GM19438 (cell line): ENCODE results near the gene ITGA11.
"Not testable (repeated sequence)": the region's sequence is repeated elsewhere in the genome, so short reads cannot be mapped to it uniquely, and the experiment has no call there.

Experiments
- ATAC-seq: cut with Tn5 transposase; IDR thresholded peaks from one replicate; pipeline ENCODE4 v1.9.1; 2021; ENCODE audit warnings: low read depth; ENCODE audit not compliant: unreplicated experiment

Gene ITGA11

GRCh38 chr15:68399096-68400065, 32.6 kb downstream of the ITGA11 start:
- no peak for ATAC-seq

DNA sequence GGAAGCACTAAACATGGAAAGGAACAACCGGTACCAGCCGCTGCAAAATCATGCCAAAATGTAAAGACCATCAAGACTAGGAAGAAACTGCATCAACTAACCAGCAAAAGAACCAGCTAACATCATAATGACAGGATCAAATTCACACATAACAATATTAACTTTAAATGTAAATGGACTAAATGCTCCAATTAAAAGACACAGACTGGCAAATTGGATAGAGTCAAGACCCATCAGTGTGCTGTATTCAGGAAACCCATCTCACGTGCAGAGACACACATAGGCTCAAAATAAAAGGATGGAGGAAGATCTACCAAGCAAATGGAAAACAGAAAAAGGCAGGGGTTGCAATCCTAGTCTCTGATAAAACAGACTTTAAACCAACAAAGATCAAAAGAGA, 34.0 kb downstream of the ITGA11 start:
- not testable (repeated sequence) for ATAC-seq

DNA sequence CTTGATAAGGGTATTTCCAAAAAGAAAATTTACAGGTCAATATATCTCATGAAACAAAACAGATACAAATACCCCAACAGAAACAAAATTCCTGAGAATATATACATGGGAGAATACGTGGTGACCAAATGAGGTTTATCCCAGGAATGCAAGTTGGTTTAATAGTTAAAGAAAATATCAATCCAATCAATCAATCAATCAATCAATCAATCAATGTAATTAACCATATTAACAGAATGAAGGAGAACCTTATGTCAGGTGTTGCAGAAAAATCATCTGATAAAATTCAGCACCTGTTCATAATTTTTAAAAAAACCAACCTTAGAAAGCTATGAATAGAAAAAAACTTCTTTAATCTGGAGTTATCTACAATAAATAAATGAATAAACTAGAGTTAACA, 35.9 kb downstream of the ITGA11 start:
- ATAC-seq: no peak

DNA sequence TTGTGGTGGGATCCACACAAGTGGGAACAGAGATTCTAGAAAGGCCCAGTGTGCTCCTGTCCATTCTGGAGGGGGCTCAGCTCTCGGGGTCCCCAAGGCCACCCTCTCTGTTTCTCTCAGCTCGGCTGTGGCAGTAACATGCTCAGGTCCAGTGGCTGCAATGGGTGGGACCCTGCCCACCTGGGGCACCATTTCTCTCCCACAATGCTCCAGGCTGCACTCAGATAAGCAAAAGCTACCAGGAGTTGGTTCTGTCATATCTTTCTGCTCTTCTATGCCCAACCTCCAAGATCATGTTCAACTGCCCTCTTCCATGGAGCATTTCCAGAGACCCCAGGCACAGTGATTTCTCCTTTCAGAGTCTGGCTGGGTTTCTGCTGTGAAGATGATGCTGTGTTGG, 40.8 kb downstream of the ITGA11 start:
- no peak for ATAC-seq

- ATAC-seq: no peak
Observed at GRCh38 chr15:68389936-68390817, 41.8 kb downstream of the ITGA11 start.

DNA sequence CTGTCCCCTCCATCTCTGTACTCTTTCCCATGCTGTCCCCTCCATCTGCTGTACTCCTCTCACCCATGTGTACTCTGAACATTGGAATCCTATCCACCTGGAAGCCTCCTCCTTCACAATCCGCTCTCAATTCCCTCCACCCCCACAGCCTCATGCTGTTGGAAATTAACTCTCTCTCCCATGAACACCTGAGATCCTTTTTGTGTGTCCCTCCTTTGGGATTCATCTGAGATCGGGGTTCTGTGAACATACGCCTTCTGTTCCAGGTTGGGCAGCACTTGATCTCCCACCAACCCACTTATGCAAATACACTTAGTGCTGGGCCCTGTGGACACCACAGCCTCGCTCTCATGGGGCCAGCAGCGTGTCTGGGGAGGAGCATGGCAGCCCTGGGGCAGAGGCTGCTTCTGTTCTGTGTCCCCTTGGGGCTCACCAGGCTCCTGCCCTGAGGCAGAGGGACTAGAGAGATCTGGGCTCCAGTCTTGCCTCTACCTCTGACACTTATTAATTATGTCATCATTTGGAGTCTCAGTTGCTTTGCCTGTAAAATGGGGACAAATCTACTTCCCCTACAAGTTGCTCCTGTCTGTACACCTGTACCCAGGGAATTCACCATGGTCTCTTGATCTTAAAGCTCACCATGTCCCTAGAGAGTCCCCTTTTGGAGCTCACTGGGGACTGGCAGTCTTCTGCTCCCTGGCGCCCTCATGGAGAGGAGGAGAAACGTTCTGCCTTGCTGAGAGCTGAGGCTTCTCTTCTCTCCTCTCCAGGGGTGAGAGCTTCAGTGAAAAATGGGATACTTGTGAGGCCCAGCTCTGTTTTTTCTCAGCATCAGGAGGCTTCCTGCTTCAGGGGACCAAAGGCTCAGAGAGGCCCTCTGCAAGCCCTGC, 42.7 kb downstream of the ITGA11 start:
- ATAC-seq: no peak

- ATAC-seq: no peak
Observed at GRCh38 chr15:68387381-68388143, 44.4 kb downstream of the ITGA11 start.

DNA sequence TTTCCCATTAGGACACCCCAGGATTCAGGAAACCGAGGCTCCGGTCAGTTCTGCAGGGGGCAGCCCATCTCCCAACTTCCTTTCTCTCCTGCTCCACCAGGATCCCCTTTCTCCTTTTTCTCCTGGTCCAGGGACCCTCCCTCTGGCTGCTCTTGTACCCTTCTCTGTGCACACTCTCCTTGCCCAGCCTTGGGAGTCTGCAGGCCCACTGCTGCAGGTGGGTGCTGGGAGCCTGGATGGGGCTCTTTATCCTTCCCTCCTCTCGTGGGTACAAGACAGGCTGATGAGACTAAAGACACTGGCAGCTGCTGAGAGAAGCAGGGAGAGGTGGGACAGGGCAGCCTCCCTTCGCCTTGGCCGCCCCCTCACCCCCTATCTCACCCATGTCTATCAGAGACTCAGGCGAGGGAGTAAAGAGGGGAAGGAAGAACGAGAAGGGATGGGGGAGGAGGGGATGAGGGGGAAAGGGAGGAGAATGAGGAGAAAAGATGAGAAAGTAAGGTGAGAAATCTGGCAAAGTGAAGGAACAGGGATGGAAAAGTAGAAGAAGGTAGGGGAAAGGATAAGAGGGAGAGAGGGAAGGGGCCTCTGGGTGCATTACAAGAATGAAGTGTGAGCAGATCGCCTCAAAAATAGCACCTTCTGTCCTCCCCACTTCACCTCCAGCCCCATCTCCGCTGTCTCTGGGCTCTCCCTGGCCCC, 45.2 kb downstream of the ITGA11 start:
- ATAC-seq: no peak

GRCh38 chr15:68385671-68386586, 46.0 kb downstream of the ITGA11 start:
- no peak for ATAC-seq

DNA sequence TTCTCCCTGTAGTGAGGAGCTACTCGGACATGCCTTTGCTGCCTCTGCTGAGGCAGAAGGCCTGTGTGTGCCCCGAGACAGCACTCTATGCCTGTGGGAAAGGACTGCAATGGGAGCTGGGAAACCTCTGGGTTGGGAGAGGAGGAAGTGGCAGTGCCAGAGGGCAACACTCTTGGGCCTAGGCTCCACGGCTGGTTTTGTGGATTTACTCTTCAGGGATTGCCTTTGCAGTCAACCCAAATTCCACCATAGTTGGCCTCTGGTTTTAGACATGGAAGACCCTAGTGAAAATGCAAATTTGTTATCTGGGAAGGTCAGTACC, 46.8 kb downstream of the ITGA11 start:
- ATAC-seq: no peak

GRCh38 chr15:68384451-68385239, 47.3 kb downstream of the ITGA11 start:
- no peak for ATAC-seq

DNA sequence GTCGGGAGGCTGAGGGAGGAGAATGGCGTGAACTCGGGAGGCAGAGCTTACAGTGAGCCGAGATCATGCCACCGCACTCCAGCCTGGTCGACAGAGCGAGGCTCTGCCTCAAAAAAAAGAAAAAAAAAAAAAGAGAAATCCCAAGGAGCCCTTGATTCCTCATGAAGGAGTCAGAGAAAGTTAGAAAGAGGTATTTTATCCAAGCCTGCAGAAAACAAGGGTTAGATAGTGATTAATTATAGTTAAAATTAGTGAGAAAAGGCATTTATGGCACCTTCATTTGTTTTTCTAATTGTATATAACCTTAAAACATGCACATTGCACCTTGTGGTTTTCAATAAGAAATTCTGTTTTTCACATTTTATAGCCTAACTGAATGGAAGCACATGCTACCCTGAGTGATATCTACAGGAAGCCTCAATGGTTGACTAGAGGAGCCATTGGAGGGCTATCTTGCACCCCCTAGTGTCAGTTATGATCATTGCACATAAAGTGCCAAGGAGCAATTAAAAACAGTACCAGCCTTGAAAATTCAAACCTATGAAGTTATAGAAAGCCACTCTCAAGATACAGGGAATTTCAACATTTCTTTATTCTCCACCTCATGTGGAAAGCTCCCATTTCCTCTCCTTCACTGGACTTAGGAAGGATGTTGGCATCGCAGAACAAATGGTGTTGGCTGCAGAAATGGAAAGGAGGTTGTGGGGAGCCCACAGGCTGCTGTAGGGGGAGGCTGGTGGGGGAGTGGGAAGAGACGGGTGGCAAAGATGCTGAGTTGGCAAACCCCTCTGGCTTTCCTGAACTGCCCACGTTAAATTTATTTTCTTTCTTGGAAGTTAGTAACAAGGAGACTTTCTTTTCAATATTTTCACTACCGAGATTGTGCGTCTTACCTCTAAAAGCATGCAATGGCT, 48.5 kb downstream of the ITGA11 start:
- ATAC-seq: no peak

DNA sequence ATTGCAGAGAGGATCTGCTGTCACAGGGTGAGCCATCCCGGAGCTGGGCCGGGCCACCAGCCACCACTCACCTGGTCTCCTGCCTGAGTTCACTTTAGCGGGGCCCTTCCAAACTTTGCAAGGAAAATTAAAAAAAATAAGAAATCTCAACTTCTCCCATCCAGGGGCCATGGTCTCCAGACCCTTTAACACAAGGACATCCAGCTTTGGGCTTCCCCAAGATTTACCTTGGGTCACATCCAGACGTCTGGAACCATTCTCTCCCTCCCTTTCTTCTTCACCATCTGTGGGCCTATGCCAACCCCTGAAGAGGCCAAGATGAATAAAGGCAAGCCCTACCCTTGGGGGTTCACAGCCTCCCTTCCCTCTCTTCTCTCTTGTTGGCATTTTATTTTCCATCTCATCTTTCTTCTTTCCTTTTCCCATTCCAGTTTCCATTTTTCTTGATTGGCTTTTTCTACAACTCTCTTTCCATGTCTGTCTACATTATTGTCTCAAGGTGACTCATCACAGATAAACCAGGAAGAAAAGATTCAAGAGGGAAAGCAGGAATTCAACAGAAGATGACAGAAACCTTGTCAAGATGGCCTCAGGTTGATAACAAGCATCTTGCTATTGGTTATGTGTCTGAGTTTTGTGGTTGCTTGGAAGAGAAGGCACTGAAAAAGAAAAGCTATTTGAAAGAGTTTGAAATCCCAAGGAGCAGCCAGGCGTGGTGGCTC, 49.5 kb downstream of the ITGA11 start:
- no peak for ATAC-seq

DNA sequence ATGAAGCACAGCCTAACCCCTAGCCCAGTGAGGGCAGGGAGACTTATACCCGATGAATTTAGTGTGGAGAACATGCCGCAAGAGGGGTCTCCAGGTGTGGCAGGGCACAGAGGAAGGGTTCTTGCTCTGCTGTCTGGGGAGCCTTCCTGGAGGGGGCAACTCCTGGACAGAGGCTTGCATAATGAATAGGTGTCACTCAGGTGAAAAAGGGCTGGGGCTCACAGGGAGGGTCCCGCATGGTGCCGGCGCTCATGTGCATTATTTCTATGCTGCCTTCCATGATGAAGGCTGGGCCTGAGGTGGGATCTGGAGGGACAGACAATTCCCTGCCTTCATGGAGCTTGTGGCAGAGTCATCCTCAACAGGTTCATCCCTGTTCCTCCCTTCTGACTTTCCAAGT, 51.5 kb downstream of the ITGA11 start:
- no peak for ATAC-seq

GRCh38 chr15:68379759-68380290, 52.1 kb downstream of the ITGA11 start:
- no peak for ATAC-seq
